Uterus (tissue), 2 donors: ENCODE results near the gene RCAN1.

ENCODE experiments used
- CTCF ChIP-seq, 4 experiments: fragments of 200-600 bp in 2 of 4; fragments of 450-650 bp in 2 of 4; sonication (generic) in 2 of 4; IDR thresholded peaks; one replicate each; pipeline ENCODE4 v1.5.1; 2016 to 2019; ENCODE audit warnings: antibody characterized with exemption in 4 of 4, mild to moderate bottlenecking in 2 of 4, moderate library complexity in 1 of 4
- POLR2A ChIP-seq, 2 donors: fragments of 450-650 bp; IDR thresholded peaks; one replicate each; pipeline ENCODE4 v1.6.1; 2016; ENCODE audit warnings: antibody characterized with exemption in 2 of 2, mild to moderate bottlenecking in 1 of 2, moderate library complexity in 1 of 2

DNA sequence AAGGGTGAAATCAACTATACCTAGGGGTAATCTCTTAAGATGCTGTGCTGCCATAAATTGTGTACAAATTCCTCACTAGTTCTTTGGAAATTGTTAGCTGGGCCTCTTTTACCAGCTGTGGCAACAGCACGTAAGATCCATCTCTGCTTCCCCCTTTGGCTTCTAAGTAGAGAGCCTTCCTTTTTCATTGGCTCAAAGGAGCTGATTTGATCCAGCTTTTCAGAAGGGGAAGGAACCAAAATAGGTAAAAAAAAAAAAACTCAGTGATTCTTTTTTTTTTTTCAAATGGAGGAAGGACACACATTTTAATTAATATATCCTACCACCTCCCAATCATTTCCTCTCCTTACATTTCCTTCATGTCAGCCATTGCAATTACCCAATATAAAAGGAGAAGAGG, 4.0 kb upstream of the RCAN1 start:
- TF ChIP-seq POLR2A (IDR thresholded peaks at IDR 0.05), result no peak
- no peak for TF ChIP-seq CTCF (IDR thresholded peaks at IDR 0.05)
